Loucy (cell line): Measurements from ENCODE around the gene NCOA4.

Source experiments
- H2AFZ ChIP-seq: fragments of 200-600 bp; sonication (generic); 2 replicates; pipeline ENCODE4 v1.6.0; 2016; ENCODE audit warnings: antibody characterized with exemption, mild to moderate bottlenecking, low read length, moderate library complexity
- H3F3A ChIP-seq: fragments of 200-600 bp; 2 replicates; pipeline ENCODE4 v1.6.0; 2016; ENCODE audit warnings: antibody characterized with exemption, low read depth, mild to moderate bottlenecking
- H3K27me3 ChIP-seq: fragments of 200-600 bp; sonication (generic); 2 replicates; pipeline ENCODE4 v1.6.1; 2014; ENCODE audit warnings: low read length, mild to moderate bottlenecking; ENCODE audit not compliant: insufficient read depth, poor library complexity, severe bottlenecking
- H3K36me3 ChIP-seq: fragments of 200-600 bp; sonication (generic); 2 replicates; pipeline ENCODE4 v1.6.1; 2016; ENCODE audit warnings: low read length; ENCODE audit not compliant: insufficient read depth
- H3K4me1 ChIP-seq: fragments of 200-600 bp; sonication (generic); 2 replicates; pipeline ENCODE4 v1.5.1; 2014; ENCODE audit warnings: low read length, mild to moderate bottlenecking; ENCODE audit not compliant: insufficient read depth, poor library complexity, severe bottlenecking
- H3K4me2 ChIP-seq: fragments of 200-600 bp; sonication (generic); 2 replicates; pipeline ENCODE4 v1.6.0; 2014; ENCODE audit warnings: antibody characterized with exemption, low read length, low read depth, mild to moderate bottlenecking; ENCODE audit not compliant: poor library complexity, severe bottlenecking
- H3K4me3 ChIP-seq: fragments of 200-600 bp; sonication (generic); 2 replicates; pipeline ENCODE4 v1.5.1; 2014; ENCODE audit warnings: low read length, mild to moderate bottlenecking, mixed read lengths; ENCODE audit not compliant: poor library complexity, severe bottlenecking
- H3K79me2 ChIP-seq: fragments of 200-600 bp; sonication (generic); 2 replicates; pipeline ENCODE4 v1.6.1; 2014; ENCODE audit warnings: low read length; ENCODE audit not compliant: insufficient read depth
- H3K9ac ChIP-seq: fragments of 200-600 bp; sonication (generic); 2 replicates; pipeline ENCODE4 v1.6.0; 2014; ENCODE audit warnings: mild to moderate bottlenecking, low read depth, low read length, moderate library complexity; ENCODE audit not compliant: poor library complexity, severe bottlenecking
- H3K9me2 ChIP-seq: fragments of 200-600 bp; sonication (generic); replicated peaks from 2 replicates; pipeline ENCODE4 v1.6.1; 2016; ENCODE audit warnings: low read depth, low read length, mixed read lengths
- H3K9me3 ChIP-seq: fragments of 200-600 bp; sonication (generic); 2 replicates; pipeline ENCODE4 v1.6.1; 2014; ENCODE audit warnings: mild to moderate bottlenecking, antibody characterized with exemption, low read length, low read depth; ENCODE audit not compliant: insufficient read depth
- H4K20me1 ChIP-seq: fragments of 200-600 bp; sonication (generic); 2 replicates; pipeline ENCODE4 v1.6.0; 2014; ENCODE audit warnings: antibody characterized with exemption, low read length, mild to moderate bottlenecking; ENCODE audit not compliant: insufficient read depth, poor library complexity, severe bottlenecking
- CTCF ChIP-seq: fragments of 200-600 bp; sonication (generic); conservative IDR thresholded peaks from 2 replicates; pipeline ENCODE4 v1.5.1; 2014; ENCODE audit warnings: mild to moderate bottlenecking, antibody characterized with exemption, low read length
- EZH2phosphoT487 ChIP-seq: fragments of 200-600 bp; IDR thresholded peaks from 2 replicates; pipeline ENCODE4 v1.6.1; 2018; ENCODE audit warnings: antibody characterized with exemption, mild to moderate bottlenecking, moderate library complexity, borderline replicate concordance

The NCOA4 gene

DNA sequence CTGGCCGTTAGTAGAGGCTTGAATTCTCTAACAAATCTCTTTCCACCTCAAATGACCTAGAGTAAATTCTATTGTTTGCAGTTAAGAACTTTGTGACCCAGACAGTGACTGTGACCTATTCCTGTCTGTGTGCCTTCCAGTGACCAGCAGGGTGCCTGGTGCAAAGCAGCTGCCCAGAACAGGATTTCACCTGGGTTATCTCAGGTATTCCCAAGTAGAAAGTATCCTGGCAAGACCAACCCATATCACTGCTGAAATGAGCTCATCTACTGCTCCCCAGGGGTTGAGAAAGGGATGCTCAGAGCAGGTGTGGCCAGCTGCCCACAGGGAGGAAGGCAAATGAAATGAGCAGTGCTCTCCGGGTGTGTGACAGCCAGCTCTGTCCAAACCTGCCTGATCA, 17.7 kb upstream of the NCOA4 start:
- Histone ChIP-seq H3K4me3 (no peak overlapping the region), H3K36me3 (no peaks in the 10 kb centered on the region), H3K9me2 (no peaks in the 10 kb centered on the region), H4K20me1 (no peaks in the 10 kb centered on the region), H3K9me3 (no peaks in the 10 kb centered on the region), H3K4me2 (no peak overlapping the region), H3K4me1 (peaks cover 24% of the 10 kb centered on the region), H2AFZ (no peak overlapping the region), H3F3A (no peaks in the 10 kb centered on the region), H3K27me3 (no peaks in the 10 kb centered on the region), H3K9ac (no peak overlapping the region), H3K79me2 (no peaks in the 10 kb centered on the region)
- TF ChIP-seq CTCF: peak; percentile 17; the same call in 1 of the 2 replicates
- no peak for TF ChIP-seq EZH2phosphoT487

DNA sequence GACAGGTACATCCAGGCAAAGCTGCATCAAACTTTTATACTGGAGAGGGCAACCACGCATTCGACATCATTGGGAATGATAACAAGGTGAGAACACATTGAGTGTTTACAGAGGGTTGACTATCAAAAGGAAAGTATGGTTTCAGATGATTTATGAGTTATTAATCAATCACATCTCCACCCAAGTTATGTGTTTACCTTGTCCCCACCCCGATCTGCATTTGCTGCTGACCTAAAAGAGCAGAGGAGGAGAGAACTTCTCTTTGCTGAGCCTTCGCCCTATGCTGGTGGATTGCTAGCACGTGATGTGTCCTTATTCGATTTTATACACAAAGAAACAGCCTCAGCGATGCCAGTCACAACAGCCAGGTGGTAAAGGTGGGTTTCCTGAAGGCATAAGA, 15.8 kb upstream of the NCOA4 start, which contains the start of gene MSMB:
TSS of gene MSMB (minus strand) at position 9 of the 400 bp plus-strand sequence. CDS start 32 bp downstream, outside the sequence.
- Histone ChIP-seq H3K36me3 (no peaks in the 10 kb centered on the region), H3K9me3 (no peaks in the 10 kb centered on the region), H3K4me1 (peaks cover 7% of the 10 kb centered on the region), H3K4me2 (no peak within 1 kb of the TSS), H3F3A (no peaks in the 10 kb centered on the region), H3K4me3 (no peak within 1 kb of the TSS), H3K27me3 (no peaks in the 10 kb centered on the region), H3K79me2 (no peaks in the 10 kb centered on the region), H3K9me2 (no peaks in the 10 kb centered on the region), H3K9ac (no peak within 1 kb of the TSS), H4K20me1 (no peaks in the 10 kb centered on the region), H2AFZ (no peak within 1 kb of the TSS)
- TF ChIP-seq EZH2phosphoT487: no peak
- no peak for TF ChIP-seq CTCF

- H3K36me3 ChIP-seq: no peaks in the 10 kb centered on the region
- no peaks in the 10 kb centered on the region for H4K20me1 ChIP-seq
- H2AFZ ChIP-seq: no peak overlapping the region
- no peaks in the 10 kb centered on the region for H3K4me1 ChIP-seq
- no peak overlapping the region for H3K9ac ChIP-seq
- H3K9me2 ChIP-seq: no peaks in the 10 kb centered on the region
- H3K9me3 ChIP-seq: no peaks in the 10 kb centered on the region
- no peaks in the 10 kb centered on the region for H3K27me3 ChIP-seq
- no peaks in the 10 kb centered on the region for H3F3A ChIP-seq
- no peak for TF ChIP-seq EZH2phosphoT487
- H3K4me2 ChIP-seq: no peak overlapping the region
- H3K4me3 ChIP-seq: no peak overlapping the region
- no peaks in the 10 kb centered on the region for H3K79me2 ChIP-seq
These were observed 12.1 kb upstream of the NCOA4 start for GRCh38 chr10:46042527-46042926.

- no peak overlapping the region for H3K4me2 ChIP-seq
- H3K4me3 ChIP-seq: no peak overlapping the region
- H2AFZ ChIP-seq: no peak overlapping the region
These were observed 9.6 kb upstream of the NCOA4 start for GRCh38 chr10:46040004-46040403.

More at GRCh38 chr10:46040004-46040403, 9.6 kb upstream of the NCOA4 start:
- H3K79me2 ChIP-seq: no peaks in the 10 kb centered on the region
- H3F3A ChIP-seq: no peaks in the 10 kb centered on the region
- H3K9ac ChIP-seq: no peak overlapping the region
- TF ChIP-seq CTCF (no peak), EZH2phosphoT487 (no peak)
- H3K9me2 ChIP-seq: no peaks in the 10 kb centered on the region
- no peaks in the 10 kb centered on the region for H3K36me3 ChIP-seq
- no peaks in the 10 kb centered on the region for H3K9me3 ChIP-seq
- no peaks in the 10 kb centered on the region for H3K27me3 ChIP-seq
- H3K4me1 ChIP-seq: no peaks in the 10 kb centered on the region
- no peaks in the 10 kb centered on the region for H4K20me1 ChIP-seq
